ENCODE results near the gene GPR179. TPM values are rescaled to one million over a fixed set of nuclear protein-coding genes. Genes with fewer than 3 reads are reported as not detected.
"Not testable (repeated sequence)": the region's sequence is repeated elsewhere in the genome, so short reads cannot be mapped to it uniquely, and the experiment has no call there.

The GPR179 gene
- total RNA-seq, 2 donors from 2014 or later: 0.09 to 0.60 TPM

DNA sequence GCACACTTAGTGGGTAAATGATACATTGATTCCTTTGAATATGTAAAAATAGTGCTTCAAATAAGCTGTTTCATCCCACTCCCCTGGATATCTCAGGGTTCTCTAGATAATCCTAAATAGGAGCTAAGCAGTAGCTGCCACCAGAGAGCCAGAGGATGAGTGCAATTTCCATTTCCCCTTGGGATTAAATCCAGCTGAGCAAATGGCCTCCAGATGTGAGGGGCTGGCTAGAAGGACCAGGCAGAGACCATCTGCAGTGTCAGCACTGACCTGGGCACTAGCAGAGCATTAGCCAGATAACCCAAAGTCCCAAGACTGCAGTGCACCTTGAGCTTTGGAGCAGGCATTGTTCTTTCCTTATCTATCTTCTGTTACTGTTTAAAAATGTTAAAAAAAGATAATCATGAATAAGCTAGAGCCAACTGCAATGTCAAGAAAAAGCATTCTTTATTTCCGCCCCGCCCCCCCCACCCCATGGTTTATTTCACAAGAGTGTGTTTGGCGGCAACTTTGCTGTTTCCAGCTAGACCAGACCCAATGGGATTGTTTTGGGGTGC is 19.5 kb downstream of the GPR179 start:
- H3K27me3 Mint-ChIP-seq (ENCODE audit: low read depth): no peaks in the 10 kb centered on the region
- H3K9me3 Mint-ChIP-seq: no peaks in the 10 kb centered on the region

DNA sequence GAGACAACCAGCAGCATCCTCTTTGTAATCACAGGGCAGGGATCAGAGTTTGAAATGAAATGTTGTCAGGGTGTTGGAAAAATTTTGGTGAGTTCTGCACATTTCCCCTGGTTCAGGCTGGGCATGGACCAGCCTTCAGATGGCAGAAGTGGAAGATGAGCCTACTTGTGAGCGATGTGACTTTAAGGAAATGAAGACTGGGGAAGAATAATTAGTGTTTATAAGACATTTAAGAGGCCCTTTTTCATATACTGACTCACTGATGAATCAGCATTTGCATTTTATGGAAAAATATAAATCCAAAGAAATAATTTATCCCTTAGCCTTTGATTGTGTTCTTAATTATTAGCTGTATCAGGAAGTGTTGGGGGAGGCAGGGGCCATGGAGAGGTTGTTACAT is 20.9 kb downstream of the GPR179 start:
- Mint-ChIP-seq H3K27me3 (ENCODE audit: low read depth) (no peaks in the 10 kb centered on the region), H3K36me3 (ENCODE audit: insufficient read depth in 2 of 2) (peaks cover 0 to 12% of the 10 kb centered on the region in 2 donors), H3K27ac (no peak overlapping the region), H3K4me3 (no peak overlapping the region), H3K4me1 (ENCODE audit: low read depth) (peaks cover 20% of the 10 kb centered on the region), H3K9me3 (no peaks in the 10 kb centered on the region)
- ATAC-seq (replicated peaks in 1 of 2) (no peak), DNase-seq (no peak)

More for the DNA sequence above, 19.5 kb downstream of the GPR179 start:
- H3K4me3 Mint-ChIP-seq: no peak overlapping the region
- no peak for DNase-seq
- no peak overlapping the region for H3K27ac Mint-ChIP-seq
- ATAC-seq (replicated peaks in 1 of 2): no peak
- peaks cover 0 to 11% of the 10 kb centered on the region in 2 donors for H3K36me3 Mint-ChIP-seq (ENCODE audit: insufficient read depth in 2 of 2)
- H3K4me1 Mint-ChIP-seq (ENCODE audit: low read depth): peaks cover 25% of the 10 kb centered on the region

DNA sequence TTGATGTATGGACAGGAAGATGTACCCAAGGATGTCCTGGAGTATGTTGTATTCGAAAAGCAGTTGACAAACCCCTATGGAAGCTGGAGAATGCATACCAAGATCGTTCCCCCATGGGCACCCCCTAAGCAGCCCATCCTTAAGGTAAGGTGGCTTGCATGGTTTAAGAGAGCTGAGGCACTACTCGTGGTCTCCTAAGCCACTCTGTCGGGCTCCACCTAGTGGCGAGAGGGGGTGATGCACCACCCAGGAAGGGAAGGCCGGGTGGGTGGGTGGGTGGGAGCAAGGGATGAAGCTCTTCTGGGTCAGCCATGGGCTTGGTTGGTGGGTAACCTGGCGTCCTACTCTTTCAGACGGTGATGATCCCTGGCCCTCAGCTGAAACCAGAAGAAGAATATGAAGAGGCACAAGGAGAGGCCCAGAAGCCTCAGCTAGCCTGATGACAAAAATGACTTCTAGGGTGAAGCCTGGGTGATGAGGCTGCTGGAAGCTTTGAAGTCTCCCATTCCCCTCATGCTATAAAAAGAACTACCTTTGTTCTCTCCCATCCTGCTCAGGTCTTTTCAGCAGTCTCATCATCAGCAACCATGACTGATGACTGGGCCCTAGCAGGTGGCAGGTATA is 21.5 kb downstream of the GPR179 start:
- no peaks in the 10 kb centered on the region for H3K27me3 Mint-ChIP-seq (ENCODE audit: low read depth)
- H3K27ac Mint-ChIP-seq: no peak overlapping the region
- DNase-seq (peak; percentile 79 to 80), ATAC-seq (replicated peaks in 1 of 2) (peak; percentile 72 to 84)
- H3K9me3 Mint-ChIP-seq: no peaks in the 10 kb centered on the region
- peaks cover 20% of the 10 kb centered on the region for H3K4me1 Mint-ChIP-seq (ENCODE audit: low read depth)
- peaks cover 0 to 13% of the 10 kb centered on the region in 2 donors for H3K36me3 Mint-ChIP-seq (ENCODE audit: insufficient read depth in 2 of 2)
- no peak overlapping the region for H3K4me3 Mint-ChIP-seq

DNA sequence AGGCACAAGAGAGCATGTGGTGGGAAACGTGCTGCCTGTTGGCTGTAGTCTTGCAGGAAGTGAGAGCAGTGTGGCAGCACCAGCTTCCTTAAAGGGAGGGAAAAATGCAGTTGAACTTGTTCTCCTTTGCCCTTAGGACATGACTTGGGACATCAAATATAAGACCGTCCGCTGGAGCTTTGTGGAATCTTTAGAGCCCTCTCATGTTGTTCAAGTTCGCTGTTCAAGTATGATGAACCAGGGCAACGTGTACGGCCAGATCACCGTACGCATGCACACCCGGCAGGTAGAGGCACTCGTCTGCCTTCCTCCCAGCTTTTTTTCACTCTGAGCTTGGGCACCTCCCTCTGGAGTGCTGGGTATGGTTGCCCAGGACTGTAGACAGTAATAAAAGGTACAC is 23.3 kb downstream of the GPR179 start:
- Mint-ChIP-seq H3K9me3 (no peaks in the 10 kb centered on the region), H3K27me3 (ENCODE audit: low read depth) (no peaks in the 10 kb centered on the region), H3K4me1 (ENCODE audit: low read depth) (peaks cover 7% of the 10 kb centered on the region), H3K4me3 (no peak overlapping the region), H3K27ac (no peak overlapping the region), H3K36me3 (ENCODE audit: insufficient read depth in 2 of 2) (peaks cover 0 to 20% of the 10 kb centered on the region in 2 donors)
- ATAC-seq (replicated peaks in 1 of 2): no peak
- DNase-seq: no peak

DNA sequence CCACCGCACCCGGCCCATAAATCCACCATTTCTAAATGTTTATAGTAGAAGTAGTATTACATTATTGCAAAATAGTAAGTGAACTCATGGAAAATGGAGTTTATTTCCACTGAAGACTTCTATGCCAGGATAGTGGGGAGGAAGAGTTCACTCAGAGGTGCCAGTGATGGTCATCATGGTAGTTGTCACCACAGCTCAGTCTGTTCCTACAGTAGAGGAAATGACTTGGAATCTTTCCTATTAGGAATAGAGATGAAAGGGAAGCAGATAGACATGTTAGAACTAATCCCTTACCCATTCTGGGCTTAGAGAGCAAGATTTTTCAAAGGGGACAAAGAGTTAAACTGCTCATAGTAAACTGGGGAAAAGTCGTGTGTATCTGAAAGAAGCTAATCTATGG is 26.7 kb downstream of the GPR179 start:
- no peak overlapping the region for H3K27ac Mint-ChIP-seq
- peaks cover 1 to 18% of the 10 kb centered on the region in 2 donors for H3K36me3 Mint-ChIP-seq (ENCODE audit: insufficient read depth in 2 of 2)
- H3K9me3 Mint-ChIP-seq: no peaks in the 10 kb centered on the region
- H3K27me3 Mint-ChIP-seq (ENCODE audit: low read depth): no peaks in the 10 kb centered on the region
- no peak for DNase-seq
- H3K4me3 Mint-ChIP-seq: no peak overlapping the region
- H3K4me1 Mint-ChIP-seq (ENCODE audit: low read depth): no peaks in the 10 kb centered on the region
- no peak for ATAC-seq (replicated peaks in 1 of 2)

DNA sequence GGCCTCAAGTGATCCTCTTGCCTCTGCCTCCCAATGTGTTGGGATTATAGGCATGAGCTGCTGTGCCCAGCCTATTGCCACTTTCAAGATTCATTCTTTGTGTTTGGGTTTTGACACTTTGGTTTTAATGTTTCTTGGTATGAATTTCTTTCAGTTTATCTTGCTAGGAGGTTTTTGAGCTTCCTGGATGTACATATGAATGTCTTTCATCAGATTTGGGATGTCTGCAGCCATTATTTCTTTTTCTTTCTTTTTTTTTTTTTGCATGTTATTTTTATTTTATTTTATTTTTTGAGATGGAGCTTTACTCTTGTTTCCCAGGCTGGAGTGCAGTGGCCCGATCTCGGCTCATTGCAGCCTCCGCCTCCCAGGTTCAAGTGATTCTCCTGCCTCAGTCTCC is 28.3 kb downstream of the GPR179 start:
- Mint-ChIP-seq H3K4me1 (ENCODE audit: low read depth) (no peaks in the 10 kb centered on the region), H3K4me3 (no peak overlapping the region), H3K27ac (no peak overlapping the region), H3K36me3 (ENCODE audit: insufficient read depth in 2 of 2) (peaks cover 1 to 13% of the 10 kb centered on the region in 2 donors), H3K27me3 (ENCODE audit: low read depth) (no peaks in the 10 kb centered on the region), H3K9me3 (no peaks in the 10 kb centered on the region)
- DNase-seq (no peak), ATAC-seq (replicated peaks in 1 of 2) (no peak)

DNA sequence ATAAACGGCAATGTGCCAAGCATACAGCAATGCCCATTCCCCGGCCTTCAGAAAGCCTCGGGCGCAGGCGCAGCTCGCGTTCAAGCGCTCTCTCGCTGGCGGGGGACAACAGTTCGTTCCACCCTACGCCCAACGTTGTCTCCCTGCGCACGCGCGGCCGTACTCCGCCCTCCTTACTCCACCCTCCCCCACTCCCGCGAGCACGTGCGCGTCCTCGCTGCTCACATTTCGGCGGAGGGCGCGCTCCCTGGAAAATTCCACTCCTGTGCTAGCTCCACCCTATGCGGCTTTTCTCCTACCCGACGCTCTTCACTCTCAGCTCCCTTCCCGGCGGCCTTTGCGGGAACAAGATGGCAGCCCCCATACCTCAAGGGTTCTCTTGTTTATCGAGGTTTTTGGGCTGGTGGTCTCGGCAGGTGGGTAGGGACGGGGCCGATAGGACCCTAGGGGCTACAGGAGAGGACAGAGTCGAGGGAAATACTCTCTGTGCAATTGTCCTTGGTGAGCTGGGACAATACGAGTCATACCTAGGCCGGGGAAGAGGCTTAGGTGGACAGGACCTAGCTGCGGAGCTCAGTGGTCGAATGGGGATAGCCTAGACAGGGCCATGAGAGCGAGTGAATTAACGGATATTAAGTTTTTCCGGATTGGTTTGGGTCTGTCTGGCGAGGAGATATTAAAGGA is 46.8 kb downstream of the GPR179 start, which contains the start of gene MRPL45:
TSS of gene MRPL45 (plus strand) at position 335 of the 684 bp plus-strand sequence. CDS start at position 351, 16 bp downstream.
- Mint-ChIP-seq H3K4me1 (ENCODE audit: low read depth) (peaks cover 12% of the 10 kb centered on the region), H3K27ac (peak within 1 kb of the TSS; percentile 97), H3K4me3 (peak within 1 kb of the TSS; percentile 88 to 96)
- H3K9me3 Mint-ChIP-seq; H3K36me3 Mint-ChIP-seq (ENCODE audit: insufficient read depth in 2 of 2); H3K27me3 Mint-ChIP-seq (ENCODE audit: low read depth): not testable (repeated sequence)
- DNase-seq (peak; percentile 97 to 98), ATAC-seq (replicated peaks in 1 of 2) (peak; percentile 96)

DNA sequence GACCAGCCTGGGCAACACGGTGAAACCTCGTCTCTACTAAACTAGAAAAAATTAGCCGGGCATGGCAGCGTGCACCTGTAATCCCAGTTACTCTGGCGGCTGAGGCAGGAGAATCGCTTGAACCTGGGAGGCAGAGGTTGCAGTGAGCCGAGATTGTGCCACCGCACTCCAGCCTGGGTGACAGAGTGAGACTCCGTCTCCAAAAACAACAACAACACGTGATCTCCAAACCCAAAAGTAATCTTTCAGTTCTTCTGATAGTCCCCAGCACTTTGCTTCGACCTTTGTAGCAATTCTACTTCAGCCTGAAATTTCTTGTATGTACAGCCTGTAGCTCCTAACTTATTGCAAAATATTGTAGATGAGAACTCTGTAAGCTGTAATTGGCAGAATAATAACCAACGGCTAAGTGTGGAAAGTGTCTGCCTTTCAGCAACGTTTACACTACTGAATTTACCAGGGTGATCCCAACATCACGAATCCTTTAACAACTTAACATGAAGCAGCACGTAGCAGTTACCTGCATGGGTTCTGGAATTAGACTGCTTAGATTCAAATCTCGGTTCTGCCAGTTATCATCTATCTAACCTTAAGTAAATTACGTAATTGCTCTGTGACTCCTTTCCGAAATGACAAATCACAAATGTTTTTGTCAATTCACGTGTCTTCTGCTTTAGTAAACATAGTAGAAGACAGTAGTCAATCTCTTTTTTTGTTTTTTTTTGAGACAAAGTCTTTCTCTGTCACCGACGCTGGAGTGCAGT is 48.0 kb downstream of the GPR179 start:
- H3K36me3 Mint-ChIP-seq (ENCODE audit: insufficient read depth in 2 of 2); DNase-seq; ATAC-seq (replicated peaks in 1 of 2); H3K27me3 Mint-ChIP-seq (ENCODE audit: low read depth); H3K9me3 Mint-ChIP-seq: not testable (repeated sequence)
- peak overlapping the region; percentile 88 to 96 for H3K4me3 Mint-ChIP-seq
- peak overlapping the region; percentile 97 for H3K27ac Mint-ChIP-seq
- peaks cover 12% of the 10 kb centered on the region for H3K4me1 Mint-ChIP-seq (ENCODE audit: low read depth)

DNA sequence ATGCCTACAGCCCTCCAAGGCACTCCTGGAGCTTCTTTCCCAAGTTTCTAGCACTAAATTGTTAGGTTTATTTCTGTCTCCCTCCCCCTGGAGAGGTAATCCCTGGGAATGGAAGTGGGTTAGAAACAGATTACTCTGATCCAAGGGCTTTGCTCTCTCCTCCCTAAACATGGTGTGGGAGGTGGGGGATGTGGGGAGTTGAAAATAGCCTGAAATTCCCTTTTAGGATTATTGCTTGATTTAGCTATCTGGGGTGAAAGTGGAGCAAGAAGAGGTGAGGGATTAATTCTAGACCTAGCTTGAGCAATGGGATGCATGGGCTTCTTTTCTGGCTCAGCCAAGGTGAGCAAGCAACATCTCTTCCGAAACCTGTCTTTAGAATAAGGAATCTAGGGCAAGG is 54.0 kb downstream of the GPR179 start:
- not testable (repeated sequence) for H3K27me3 Mint-ChIP-seq (ENCODE audit: low read depth); H3K9me3 Mint-ChIP-seq; H3K4me3 Mint-ChIP-seq; H3K36me3 Mint-ChIP-seq (ENCODE audit: insufficient read depth in 2 of 2); DNase-seq; ATAC-seq (replicated peaks in 1 of 2); H3K4me1 Mint-ChIP-seq (ENCODE audit: low read depth); H3K27ac Mint-ChIP-seq

DNA sequence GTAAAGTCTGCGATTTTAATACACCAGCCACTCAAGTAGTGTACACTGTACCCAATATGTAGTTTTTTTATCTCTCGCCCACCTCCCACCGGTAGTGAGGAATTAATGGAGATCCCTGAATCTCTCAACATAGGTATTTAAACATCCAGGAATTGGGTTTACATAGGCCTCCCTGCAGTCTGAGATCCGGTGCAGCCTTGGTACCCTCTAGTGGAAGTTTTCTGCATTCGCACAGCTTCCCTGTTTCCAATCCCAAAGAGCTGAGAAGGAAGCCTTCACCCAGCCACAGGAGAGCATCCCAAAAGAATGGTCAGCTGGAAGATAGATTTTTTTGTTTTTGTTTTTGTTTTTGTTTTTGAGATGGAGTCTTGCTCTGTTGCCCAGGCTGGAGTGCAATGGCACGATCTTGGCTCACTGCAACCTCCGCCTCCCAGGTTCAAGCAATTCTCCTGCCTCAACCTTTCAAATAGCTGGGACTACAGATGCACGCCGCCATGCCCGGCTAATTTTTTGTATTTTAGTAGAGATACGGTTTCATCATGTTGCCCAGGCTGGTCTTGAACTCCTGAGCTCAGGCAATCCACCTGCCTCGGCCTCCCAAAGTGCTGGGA is 55.4 kb downstream of the GPR179 start:
- H3K4me1 Mint-ChIP-seq (ENCODE audit: low read depth); ATAC-seq (replicated peaks in 1 of 2); H3K9me3 Mint-ChIP-seq; H3K27me3 Mint-ChIP-seq (ENCODE audit: low read depth); H3K27ac Mint-ChIP-seq; DNase-seq; H3K4me3 Mint-ChIP-seq; H3K36me3 Mint-ChIP-seq (ENCODE audit: insufficient read depth in 2 of 2): not testable (repeated sequence)

DNA sequence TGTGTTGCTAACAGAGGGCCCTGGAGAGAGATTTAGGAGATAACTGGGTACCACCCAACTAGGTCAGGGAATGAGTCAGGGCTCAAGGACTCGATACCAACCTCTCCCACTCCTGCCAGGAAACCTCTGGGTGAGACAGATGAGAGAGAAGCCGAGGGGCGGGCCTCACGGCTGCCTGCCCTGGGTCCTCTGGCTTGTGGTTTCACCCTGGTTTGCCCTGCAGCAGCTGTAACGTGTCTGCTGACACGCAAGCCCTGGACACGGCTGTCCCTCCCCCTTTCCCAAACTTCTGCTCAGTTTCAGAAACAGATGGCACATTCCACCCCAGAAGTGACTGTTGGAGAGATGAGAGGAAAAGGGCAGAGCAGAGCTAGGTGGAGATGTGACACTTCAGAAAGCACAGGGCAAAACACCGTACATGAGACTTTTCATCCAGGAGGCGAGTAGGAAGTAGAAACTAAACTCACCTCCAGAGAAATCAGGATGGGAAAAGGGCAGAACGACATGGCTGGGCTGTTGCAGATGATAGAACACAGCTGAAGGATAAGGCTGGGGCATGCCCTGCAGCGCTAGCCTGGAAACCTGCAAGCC is 57.2 kb downstream of the GPR179 start:
- H3K27me3 Mint-ChIP-seq (ENCODE audit: low read depth); H3K4me1 Mint-ChIP-seq (ENCODE audit: low read depth); H3K9me3 Mint-ChIP-seq; H3K27ac Mint-ChIP-seq; H3K36me3 Mint-ChIP-seq (ENCODE audit: insufficient read depth in 2 of 2): not testable (repeated sequence)
- peak; percentile 18 to 24 for DNase-seq
- ATAC-seq (replicated peaks in 1 of 2): peak; percentile 98
- peak overlapping the region; percentile 61 to 65 for H3K4me3 Mint-ChIP-seq

DNA sequence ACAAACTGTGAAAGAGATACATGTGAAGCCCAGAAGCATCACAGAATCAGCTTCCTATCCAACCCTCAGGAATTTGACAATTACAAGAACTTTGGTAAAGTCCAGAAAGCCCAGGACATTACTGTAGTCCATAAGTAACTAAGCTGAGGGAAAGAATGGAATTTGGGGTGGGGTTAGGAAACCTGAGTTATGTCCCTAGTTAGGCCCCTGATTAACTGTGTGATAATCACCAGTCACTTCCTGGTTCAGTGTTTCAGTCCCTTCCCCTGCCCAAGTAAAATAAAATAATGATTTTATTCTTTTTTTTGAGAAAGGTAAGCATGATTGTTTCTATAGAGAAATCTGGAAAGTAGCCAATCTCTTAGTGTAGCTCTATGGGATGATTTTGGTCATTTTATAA is 57.8 kb downstream of the GPR179 start:
- not testable (repeated sequence) for H3K4me3 Mint-ChIP-seq; H3K9me3 Mint-ChIP-seq; H3K27me3 Mint-ChIP-seq (ENCODE audit: low read depth); DNase-seq; H3K36me3 Mint-ChIP-seq (ENCODE audit: insufficient read depth in 2 of 2); H3K27ac Mint-ChIP-seq; ATAC-seq (replicated peaks in 1 of 2); H3K4me1 Mint-ChIP-seq (ENCODE audit: low read depth)
